T-helper 2 cell treated with Interferon-gamma antibody and Interleukin-4, amounts not matched to agents 5 μg/mL and 100 μg/mL, for 36 hours (primary cell): ENCODE data around the gene CASKIN1.
"Not testable (repeated sequence)": the region's sequence is repeated elsewhere in the genome, so short reads cannot be mapped to it uniquely, and the experiment has no call there.

Source experiments
- DNase-seq: peaks from one replicate; pipeline ENCODE4 v3.0.0; 2021; ENCODE audit warnings: low spot score
- H3K27ac Mint-ChIP-seq: one replicate; pipeline ENCODE4 v1.8.0; 2021; ENCODE audit warnings: mild to moderate bottlenecking, mixed read lengths
- H3K27me3 Mint-ChIP-seq: one replicate; pipeline ENCODE4 v1.8.0; 2021; ENCODE audit warnings: low read depth, mixed read lengths
- H3K36me3 Mint-ChIP-seq: one replicate; pipeline ENCODE4 v1.8.0; 2021; ENCODE audit warnings: low read depth, mixed read lengths
- H3K4me1 Mint-ChIP-seq: one replicate; pipeline ENCODE4 v1.8.0; 2021; ENCODE audit warnings: low read depth, mixed read lengths
- H3K4me3 Mint-ChIP-seq: one replicate; pipeline ENCODE4 v1.8.0; 2022; ENCODE audit warnings: mild to moderate bottlenecking, moderate library complexity, mixed read lengths
- H3K9me3 Mint-ChIP-seq: one replicate; pipeline ENCODE4 v1.8.0; 2021; ENCODE audit warnings: mixed read lengths

The CASKIN1 gene

GRCh38 chr16:2129890-2130447 is 66.4 kb downstream of the CASKIN1 start:
- H3K27ac Mint-ChIP-seq, DNase-seq, H3K4me1 Mint-ChIP-seq, H3K9me3 Mint-ChIP-seq, H3K4me3 Mint-ChIP-seq, H3K27me3 Mint-ChIP-seq, H3K36me3 Mint-ChIP-seq: not testable (repeated sequence)

- not testable (repeated sequence) for DNase-seq, H3K27me3 Mint-ChIP-seq, H3K27ac Mint-ChIP-seq, H3K9me3 Mint-ChIP-seq, H3K36me3 Mint-ChIP-seq, H3K4me1 Mint-ChIP-seq
- peak overlapping the region; percentile 9 for H3K4me3 Mint-ChIP-seq
Observed at GRCh38 chr16:2129251-2129650, 67.2 kb downstream of the CASKIN1 start.

- not testable (repeated sequence) for DNase-seq, H3K27me3 Mint-ChIP-seq
Observed at GRCh38 chr16:2127630-2128280, 68.7 kb downstream of the CASKIN1 start.

More at GRCh38 chr16:2127630-2128280, 68.7 kb downstream of the CASKIN1 start:
- H3K9me3 Mint-ChIP-seq, H3K4me3 Mint-ChIP-seq, H3K4me1 Mint-ChIP-seq, H3K27ac Mint-ChIP-seq, H3K36me3 Mint-ChIP-seq: not testable (repeated sequence)
